Measurements from ENCODE around the gene SNED1.

The SNED1 gene

DNA sequence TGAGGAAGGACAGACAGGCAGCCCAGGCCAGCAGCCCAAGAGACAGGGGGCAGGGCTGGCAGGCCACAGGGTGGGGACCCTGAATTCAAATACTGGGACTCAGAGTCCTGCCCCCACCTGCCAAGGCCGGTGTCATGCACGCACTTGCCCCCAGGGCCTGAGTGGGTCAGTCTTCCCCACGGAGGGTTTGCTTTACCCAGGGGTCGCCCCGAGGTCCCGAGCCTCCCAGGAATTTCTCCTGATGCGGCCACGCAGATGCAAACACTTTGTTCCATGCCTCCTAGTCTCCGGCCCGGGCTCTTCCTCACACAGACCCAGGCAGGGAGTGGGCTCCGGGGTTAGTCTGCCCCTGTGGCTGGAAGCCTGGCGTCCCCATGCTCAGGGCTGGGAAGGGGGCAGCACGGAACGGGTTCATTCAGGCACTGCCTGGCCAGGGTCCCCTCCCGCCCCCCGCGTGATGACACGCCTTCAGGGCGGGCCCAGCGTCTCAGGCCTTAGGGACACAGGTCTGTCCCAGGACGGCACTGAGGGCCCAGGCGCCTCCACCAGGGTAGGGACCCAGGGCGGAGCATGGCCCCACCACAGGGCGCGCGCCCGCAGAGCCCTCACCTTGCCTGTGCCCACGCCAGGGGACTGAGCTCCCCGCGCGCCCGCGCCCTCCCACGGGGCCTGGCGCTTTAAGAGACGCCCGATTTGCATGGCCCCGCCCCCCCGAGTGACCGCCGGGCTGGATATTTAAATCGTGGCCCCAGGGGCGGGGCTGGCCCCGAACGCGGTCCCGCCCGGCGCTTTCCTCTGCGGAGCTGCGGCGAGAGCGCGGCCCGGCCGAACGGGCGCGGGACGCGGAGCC, at the start of gene SNED1:
TSS of gene SNED1 (plus strand) at position 763 of the 850 bp plus-strand sequence. CDS start 220 bp downstream, outside the sequence.
- DNase-seq = peak; percentile 60

DNA sequence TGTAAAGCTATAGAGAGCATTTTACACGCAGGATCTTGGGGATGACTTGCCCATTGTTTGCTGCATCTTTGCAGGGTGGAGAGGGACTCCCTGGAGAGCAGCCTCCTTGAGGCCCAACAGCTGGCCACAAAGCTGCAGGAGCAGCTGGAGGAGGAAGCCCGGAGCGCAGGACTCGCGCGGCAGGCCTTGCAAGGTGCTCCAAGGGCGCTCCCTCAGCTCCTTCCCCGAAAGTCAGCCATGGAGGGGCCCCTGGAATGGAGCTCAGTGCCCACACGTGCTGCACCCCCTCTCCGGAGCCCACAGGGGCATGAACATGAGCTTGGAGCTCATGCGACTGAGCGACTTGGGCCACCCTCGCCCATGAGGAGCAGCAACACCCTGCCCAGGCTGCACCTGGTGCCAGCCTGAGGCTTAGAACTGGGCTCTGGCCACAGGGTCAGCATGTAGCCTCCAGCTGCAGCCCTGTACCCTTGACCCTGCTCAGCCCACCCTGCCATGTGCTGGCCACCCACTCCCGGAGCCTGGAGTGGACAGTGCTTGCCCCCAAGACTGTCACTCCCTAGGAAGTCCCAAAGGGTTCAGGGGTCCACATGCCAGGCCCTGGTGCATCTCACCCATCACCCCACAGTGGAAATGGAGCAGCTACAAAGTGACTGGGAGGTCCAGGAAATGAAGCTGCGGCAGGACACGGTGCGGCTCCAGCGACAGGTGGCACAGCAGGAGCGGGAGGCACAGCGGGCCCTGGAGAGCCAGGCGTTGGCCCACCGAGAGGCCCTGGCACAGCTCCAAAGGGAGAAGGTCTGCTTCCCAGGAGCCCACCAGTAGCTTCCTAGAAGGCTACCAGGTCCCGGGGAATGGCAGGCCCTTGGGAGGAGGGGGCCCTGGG, 49.3 kb upstream of the SNED1 start:
- DNase-seq = no peak

DNA sequence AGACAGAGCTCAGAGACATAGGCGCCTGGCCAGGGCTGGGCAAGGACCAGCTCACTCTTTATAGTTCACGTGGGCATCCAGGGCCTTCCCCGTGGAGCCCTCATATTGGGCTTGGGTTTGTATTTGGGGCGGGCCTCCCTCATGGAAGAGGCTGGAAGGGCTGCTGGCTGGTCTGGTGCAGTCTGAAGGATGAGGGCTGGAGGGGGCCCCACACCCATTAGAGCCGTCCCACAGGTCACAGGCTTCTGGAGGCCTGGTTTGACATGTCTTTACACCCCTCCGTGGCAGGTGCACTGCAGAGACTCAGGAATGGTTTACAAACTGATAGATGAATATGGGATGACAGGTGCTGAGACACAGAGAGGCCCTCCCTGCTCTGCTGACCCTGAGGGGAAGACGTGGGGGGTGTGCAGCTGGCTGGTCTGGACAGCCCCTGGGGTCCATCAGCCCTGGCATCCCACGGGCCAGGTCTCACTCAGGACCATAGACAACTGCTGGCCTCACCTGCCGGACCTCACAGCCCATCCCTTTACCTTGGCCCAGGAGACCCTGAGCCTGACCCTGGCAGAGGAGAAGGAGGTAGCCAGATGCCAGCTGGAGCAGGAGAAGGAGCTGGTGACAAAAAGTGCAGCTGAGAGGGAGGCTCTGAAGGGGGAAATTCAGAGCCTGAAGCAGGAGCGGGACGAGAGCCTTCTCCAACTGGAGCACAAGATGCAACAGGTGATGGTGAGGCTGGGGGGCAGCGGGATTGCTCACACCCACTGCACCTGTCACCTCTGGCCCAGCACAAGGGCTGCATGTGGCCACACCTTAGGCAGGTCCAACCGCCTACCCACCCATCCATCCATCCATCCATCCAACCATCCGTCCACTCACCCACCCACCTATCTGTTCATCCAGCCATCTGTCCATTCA, 48.4 kb upstream of the SNED1 start:
- DNase-seq = no peak

DNA sequence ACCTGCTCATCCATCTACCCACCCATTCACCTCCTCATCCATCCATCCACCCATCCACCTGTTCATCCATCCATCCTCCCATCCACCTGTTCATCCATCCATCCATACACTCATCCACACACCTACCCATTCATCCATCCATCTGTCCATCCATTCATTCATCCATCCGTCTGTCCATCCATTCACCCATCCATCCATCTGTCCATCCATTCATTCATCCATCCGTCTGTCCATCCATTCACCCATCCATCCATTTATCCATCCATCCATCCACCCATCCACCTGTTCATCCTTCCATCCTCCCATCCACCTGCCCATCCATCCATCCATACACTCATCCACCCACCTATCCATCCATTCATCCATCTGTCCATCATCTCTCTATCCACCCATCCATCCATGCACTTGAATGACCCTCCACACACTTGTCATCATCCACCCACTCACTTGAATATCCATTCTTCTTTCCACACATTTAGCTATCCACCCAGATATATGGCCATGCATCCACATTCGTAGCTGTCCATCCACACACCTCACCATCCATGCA, 47.3 kb upstream of the SNED1 start:
- DNase-seq = no peak

DNA sequence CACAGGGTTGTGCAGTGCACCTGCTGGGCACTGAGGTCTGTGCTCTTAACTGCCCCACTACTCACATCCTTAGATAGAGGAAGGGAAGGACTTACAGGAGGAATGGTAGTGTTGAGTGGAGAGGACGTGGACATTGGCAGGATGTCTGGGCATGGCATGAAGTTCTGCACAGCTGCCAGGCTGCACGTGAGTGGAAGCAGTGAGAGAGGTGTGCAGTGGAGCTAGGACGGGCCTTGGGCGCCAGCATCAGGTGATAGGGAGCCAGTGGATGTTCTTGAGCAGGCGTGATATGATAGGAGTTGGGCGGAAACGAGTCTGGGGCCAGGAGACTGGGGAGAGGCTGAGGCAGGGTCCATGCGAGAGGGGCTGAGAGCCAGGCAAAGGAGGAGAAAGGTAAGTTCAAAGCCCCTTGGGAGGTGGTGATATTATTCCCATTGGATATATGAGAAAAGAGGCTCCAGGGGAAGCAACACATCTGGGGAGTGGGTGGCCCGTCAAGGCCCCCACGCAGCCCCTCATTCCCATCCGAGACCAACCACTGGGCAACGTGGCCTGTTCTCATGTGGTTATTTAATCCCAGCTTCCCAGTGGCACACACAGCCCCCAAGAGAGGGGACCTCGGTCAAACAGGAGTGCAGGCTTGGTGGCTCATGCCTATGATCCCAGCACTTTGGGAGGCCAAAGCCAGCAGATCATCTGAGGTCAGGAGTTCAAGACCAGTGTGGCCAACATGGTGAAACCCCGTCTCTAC, 45.7 kb upstream of the SNED1 start:
- DNase-seq = no peak

DNA sequence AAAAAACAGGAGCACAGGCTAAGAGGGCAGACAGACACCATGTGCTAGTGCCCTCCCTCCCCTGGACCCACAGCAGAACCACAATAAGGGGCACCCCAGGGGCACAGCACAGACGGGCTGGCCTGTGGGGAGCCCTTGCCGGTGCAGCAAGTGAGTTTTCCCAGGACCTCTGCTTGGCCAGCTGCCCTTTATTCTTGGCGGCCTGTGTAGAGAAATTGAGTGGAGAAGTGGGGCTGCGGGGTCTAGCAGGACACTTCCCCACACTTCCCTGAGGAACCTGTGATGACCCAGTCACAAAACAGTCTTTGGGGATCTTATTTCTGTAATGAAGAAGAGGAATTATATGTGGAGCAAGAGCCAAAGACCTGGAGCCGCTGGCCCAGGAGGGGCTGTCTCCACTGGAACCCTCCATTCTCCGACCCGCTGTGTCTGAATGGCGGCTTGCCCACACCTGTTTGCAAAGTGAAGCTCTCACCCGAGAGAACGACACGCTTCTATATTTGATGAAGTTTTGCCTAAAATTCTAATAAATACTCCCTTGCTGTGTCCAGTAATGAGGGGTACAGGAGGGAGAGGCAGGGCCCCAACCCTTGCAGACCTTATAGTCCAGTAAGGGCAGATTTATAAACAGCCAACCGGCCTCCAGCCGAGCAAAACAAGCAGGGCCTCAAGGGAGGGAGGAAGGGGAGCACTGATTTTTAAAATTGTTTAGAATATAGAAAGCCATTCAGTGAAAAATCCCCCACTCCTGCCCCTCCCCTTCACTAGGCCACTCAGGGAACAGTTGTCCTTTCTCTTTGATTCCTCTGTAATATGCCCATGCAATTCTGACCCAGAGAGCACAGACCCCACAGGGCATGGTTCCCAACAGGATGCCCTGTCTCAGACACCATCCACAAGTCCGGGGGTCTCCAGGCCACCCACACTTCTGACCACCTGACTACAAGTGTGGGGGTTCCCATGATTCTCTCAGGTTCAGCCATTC, 44.7 kb upstream of the SNED1 start:
- no peak for DNase-seq

DNA sequence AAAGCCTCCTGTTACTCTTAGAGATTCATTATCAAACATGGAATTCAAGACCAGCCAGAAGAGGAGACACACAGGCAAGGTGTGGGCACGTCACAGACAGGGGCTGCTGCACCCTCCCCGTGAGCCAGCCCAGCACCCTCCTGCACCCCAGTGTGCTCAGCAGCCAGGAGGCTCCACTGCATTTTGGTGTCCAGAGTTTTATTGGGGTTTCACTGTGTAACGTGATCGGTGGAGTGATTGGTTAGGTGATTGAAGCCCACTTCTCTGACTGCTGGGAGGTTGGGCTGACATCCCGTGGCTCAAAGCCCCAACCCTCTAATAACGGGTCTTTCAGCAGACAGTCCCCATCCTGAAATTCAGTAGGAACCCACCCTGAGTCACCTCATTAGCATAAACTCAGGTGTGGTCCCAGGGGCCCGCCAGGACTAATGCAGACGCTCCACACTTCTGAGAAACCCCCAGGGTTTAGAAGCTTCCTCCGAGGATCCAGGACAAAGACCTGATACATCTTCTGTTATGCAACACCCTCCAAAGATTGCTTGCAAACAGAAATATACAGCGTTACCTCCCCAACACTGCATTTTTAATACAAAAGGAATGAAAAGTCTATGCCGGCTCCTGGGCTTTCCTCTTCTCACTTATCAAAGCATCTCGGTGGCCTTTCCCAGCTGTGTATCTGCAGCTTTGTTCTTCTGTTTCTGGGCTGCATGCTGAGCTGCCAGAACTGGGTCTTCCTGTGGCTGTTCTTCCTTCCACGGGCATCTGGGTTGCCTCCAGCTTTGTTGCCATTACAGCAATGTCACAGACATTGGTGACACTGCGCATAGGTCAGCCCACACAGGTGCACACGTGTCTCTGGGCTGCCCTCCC, 43.7 kb upstream of the SNED1 start:
- no peak for DNase-seq

DNA sequence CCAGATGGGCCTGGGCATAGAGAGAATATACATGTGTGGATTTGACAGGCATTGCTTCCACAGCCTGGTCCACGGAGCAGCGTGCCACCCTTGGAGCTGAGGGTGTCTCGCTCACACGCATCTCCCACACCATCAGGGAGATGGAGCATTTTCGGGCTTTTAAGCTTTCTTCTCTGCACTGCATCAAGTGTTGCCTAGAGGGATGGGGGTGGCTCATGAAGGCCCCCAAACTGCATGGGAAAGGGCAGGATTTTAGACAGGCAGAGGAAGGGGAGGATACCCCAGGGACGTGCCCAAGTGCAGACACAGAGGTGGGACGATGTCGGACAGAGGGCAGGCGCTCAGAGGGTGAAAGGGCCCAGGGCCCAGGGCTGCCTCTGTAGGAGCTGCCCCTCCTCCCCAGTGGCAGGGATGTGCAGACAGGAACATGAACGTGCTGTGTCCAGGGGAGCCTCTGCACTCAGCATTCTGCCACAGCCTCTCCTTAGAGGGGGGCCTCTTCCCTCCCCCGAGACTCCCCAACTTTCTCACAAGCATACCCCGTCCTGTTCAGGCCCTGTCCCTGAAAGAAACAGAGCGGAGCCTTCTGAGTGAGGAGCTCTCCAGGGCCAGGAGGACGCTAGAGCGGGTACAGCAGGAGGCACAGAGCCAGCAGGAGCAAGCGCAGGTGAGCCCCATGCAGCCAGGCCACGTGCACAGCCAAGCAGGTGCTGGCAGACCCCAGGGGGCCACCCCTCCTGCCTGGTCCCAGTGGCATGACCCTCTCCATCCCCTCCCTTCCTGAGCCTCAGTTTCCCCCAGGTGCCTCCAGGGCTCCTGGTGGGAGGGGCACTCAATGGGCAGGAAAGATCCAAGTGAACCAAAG, 42.9 kb upstream of the SNED1 start:
- no peak for DNase-seq

DNA sequence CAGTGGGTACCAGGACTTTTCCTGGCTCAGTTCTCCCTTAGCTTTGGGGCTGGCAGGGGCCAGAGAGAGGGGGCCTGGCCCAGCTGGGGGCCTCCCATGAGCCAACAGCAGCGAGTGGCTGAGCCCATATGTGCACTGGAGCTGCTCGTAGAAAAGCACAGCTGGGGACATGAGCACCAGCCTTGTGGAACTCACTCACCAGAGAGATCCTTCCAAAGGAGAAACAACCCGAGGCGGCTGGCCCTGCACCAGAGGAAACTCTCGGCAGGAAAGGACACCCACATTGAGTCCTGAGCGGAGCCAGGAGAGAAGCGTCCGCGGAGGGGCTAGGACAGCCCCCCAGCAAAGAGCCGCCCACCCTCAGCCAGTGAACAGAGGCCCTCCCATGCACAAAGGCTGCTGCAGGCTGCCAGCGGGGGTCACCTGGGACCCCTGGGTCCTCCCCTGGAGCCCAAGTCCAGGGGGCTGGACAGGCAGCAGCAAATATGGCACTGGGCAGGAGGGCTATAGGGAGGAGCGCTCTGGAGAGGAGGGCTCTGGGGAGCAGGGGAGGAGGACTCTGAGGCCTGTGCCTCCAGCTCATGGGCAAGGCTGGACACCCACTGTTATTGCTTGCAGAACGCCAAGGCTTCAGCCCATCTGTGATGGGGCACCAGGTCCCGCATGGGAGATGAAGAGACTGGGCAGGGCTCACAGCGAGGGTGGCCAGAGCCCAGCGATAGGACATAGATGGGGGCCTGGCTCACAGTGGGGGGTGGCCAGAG, 42.1 kb upstream of the SNED1 start:
- DNase-seq = no peak

DNA sequence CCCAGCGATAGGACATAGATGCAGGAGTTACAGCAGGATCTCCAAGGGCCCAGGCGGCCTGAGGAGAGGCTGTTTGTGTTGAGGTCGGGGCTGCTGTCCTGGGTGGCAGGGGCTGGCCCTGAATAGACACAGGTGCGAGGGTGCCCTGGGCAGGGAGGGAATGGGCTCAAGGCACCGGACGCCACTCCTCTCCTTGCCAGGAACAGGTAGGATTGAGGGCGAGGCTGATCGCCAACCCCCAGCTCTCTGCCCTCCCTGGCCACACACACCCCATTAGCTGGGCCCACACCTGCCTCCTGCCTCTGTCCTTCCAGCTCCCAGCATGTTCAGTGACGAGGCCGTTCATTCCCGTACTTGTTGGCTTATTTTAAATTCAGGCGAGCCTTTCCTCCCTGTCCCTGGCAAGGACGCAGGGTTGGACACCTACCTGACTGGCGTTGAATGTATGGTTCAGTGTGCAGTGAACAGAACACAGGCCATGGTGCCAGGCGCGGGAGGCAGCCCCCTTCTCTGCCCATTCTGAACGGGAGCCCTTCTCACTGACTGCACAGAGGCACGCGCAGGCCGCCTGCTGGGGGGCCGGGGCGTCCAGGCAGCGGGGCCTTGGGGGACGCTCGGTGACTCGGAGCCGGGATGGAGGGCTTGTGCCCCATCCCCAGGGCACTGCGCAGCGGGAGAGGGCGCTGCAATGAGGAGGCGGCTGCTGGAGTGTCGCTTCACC, 41.3 kb upstream of the SNED1 start:
- DNase-seq = no peak

DNA sequence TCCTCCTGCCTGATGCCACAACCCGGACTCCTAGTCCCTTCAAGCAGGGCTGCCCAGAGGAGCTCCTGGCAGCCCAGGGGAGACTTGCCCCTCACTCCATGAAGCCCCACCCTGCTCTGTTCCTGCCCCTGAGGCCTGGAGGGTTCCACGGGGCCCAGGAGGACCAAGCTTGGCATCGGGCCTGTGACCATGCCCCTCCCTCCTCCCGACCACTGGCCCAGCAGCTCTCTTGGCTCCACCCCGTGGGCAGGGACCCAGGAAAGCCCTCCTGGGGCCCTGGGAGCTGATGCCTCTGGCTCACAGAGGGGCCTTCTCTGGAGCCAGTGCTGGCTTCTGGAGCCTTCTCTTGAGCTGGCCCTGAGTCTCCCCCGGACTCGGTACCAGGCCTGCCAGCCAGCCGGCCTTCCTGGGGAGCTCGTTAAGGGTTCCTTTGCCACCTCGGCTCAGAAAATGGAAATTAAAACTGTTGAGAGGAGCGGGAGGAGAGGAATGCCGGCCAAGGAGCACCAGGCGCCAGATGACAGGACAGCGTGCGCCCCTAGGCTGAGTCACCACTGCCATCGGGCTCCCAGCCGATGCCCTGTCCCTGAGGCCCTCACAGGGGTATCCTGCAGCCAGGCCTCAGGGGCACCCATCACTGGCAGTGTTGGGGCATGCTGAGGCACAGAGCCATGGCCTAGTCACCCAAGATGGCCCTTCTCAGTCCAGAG, 40.6 kb upstream of the SNED1 start:
- DNase-seq = no peak

DNA sequence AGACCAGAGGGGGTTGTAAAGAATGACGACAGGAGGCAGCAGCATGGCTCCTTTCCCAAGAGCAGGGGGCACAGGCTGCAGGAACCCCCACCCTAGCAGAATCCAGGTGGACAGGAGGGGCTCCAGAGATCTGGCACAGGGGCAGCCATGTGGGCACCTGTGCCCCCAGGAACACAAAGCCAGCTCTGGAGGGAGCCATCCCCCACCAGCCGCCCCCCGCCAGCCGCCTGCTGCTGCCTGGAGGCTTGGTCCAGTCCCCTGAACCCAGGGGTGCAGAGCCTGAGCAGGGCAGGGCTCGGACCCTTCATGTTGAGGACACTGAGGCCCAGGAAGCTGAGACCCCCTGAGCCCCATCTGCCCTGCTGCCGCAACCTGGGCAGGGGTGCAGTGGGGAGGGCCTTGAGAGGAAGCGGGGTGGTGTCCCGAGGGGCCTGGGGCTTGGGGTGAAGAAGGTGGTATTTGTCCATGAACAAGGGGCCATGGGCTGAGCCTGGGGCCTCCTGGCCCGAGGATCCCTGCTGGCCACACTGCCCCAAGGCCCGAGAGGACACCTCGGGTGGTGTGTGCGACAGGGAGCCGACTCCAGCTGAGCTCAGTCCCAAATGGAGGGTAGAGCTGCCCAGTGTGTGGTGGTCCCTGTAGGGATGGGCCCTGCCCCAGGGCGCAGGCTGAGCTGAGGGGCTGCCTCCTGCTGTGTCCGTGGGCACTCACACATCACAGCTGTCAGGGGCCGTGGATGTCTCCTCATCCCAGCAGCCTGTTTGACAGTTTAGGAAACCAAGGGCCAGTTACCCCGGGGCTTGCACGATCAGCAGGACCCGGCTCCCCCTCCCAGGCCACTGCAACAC, 39.8 kb upstream of the SNED1 start:
- DNase-seq = no peak

DNA sequence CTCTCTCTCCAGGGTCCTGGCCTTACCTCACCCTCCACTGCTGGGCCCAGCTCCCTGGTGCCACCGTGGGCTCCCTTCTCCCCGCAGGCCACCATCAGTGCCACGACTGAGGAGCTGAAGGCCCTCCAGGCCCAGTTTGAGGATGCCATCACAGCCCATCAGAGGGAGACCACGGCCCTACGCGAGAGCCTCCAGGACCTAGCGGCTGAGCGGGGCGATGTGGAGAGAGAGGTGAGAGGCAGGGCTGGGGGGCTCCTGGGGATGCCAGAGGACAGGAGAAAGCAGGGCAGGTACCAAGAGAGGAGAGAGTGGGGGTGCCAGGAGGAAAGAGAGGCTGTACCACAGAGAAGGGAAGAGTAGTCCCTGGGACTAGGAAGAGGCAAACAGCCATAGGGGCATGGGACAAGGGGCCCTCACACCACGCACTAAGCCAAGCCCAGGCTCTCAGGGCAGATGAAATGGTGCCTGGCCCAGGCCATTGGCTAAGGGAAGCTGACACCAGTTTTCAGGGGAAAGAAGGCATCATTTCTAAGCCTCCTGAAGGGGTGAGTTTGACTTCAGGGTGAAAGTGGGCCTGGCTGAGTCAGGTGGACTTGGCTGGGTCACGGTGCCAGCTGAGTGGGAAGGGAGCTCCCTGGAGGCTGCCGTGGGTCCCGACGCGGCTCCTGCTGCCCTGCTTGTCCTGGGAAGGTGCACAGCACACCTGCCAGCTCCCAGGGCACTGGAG, 39.0 kb upstream of the SNED1 start:
- no peak for DNase-seq

DNA sequence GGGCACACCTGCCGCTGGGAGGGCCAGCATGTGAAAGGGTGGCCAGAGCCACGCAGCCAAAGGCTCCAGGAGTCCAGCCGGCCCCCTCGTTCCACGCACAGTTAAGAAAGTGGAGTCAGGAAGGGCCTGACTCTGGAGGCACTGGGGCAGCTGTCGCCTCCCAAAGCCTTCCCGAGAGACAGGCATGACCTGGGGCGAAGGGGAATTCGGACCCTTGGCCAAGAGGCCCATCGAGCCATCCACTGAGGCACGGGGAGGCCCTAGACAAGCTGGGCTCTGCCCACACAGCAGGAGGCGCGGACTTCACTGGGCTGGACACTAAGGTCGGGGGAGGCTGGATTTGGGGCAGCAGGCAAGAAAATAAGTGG, 38.5 kb upstream of the SNED1 start:
- DNase-seq = no peak
